A673 (cell line): ENCODE measurements around the gene MATR3.

Source experiments
- CTCF ChIP-seq: fragments of 300-800, 200-600 bp; sonication (generic); conservative IDR thresholded peaks from 2 replicates; pipeline ENCODE4 v1.5.1; 2017; ENCODE audit warnings: low read depth, mild to moderate bottlenecking, antibody characterized with exemption, low read length, moderate library complexity, mixed read lengths
- EZH2 ChIP-seq: fragments of 200-600 bp; sonication (generic); IDR thresholded peaks from 2 replicates; pipeline ENCODE4 v1.6.1; 2017; ENCODE audit warnings: borderline replicate concordance, low read depth, mild to moderate bottlenecking, mixed read lengths, antibody characterized with exemption, low read length; ENCODE audit not compliant: poor library complexity, severe bottlenecking

GRCh38 chr5:139245637-139246339, 47.8 kb upstream of the MATR3 start:
- no peak for TF ChIP-seq EZH2
- no peak for TF ChIP-seq CTCF
